Fibroblast of mammary gland (primary cell): ENCODE measurements around the gene OSBPL1A.

Experiments used
- DNase-seq: peaks from one replicate; pipeline ENCODE4 v3.0.0-alpha.2; 2010; ENCODE audit warnings: low read depth
- H3K4me3 ChIP-seq: 2 replicates; pipeline ENCODE4 v1.5.1; 2011; ENCODE audit warnings: low read depth, mild to moderate bottlenecking, low read length, moderate library complexity; ENCODE audit not compliant: control insufficient read depth
- CTCF ChIP-seq: conservative IDR thresholded peaks from 2 replicates; pipeline ENCODE4 v1.5.1; 2011; ENCODE audit warnings: low read depth, low read length, inconsistent platforms; ENCODE audit not compliant: control insufficient read depth, insufficient read depth

Gene OSBPL1A

GRCh38 chr18:24402209-24402785, 4.7 kb upstream of the OSBPL1A start:
- TF ChIP-seq CTCF = peak; percentile 26
- H3K4me3 ChIP-seq = no peak overlapping the region
- no peak for DNase-seq

- DNase-seq = no peak
- no peak for TF ChIP-seq CTCF
- H3K4me3 ChIP-seq = no peak overlapping the region
Observed at GRCh38 chr18:24400587-24400986, 3.0 kb upstream of the OSBPL1A start.

- no peak for TF ChIP-seq CTCF
- no peak overlapping the region for H3K4me3 ChIP-seq
- DNase-seq = peak; percentile 25
Observed at GRCh38 chr18:24398540-24398939, 916 bp upstream of the OSBPL1A start.

DNA sequence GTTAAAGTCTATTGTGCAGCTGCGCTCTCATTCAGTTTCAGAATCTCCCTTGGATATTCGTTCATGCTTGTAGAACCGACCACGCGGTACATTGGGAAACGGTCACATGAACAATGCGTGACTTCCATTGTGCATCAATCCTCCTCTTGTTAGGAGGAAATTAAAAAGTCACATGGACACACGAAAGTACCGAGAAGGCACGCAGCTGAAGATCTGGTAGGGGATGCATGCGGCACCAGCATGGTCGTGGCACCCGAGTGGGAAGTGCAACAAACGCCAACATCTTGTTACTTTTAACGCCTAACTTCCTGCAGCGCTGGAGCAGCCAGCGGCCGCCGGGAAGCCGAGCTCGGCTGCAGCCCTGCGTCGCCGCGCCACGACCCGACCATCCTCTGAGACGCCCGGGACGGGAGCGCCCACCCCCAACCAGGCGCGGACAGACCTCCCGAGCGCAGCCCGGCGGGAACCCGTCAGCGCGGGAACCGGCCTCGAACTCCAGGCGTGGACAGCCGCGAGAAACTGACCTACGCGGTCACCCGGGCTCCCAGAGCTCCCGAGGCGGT, 412 bp downstream of the OSBPL1A start:
- DNase-seq = peak; percentile 81
- no peak for TF ChIP-seq CTCF
- H3K4me3 ChIP-seq = peak overlapping the region; percentile 56

DNA sequence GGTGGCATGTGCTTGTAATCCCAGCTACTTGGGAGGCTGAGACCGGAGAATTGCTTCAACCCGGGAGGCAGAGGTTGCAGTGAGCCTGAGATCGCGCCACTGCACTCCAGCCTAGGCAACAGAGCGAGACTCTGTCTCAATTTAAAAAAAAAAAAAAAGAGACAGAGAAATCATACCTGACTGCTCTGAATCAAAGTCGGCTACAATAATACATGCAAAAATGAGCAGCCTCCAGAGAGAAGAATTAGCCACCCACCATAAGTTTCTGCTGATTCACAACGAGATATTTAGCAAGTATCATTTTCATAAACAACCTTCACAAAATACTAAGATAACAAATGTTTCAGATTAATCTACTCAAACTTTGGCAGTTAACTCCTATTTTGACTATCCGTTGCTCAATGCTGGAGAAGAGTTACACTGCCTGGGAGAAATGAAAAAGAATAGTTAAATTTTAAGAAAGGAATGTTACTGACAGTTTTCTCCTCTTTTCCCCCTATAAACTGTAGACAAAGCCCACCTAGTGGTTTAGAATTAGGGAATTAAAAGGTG, 1.5 kb downstream of the OSBPL1A start:
- peak overlapping the region; percentile 56 for H3K4me3 ChIP-seq
- no peak for TF ChIP-seq CTCF
- DNase-seq = peak; percentile 38

- no peak overlapping the region for H3K4me3 ChIP-seq
- no peak for TF ChIP-seq CTCF
- DNase-seq = peak; percentile 45
Observed at GRCh38 chr18:24395049-24395795, 2.4 kb downstream of the OSBPL1A start.
